HG02885 (cell line): Measurements from ENCODE around the gene INS.

Experiments
- ATAC-seq: cut with Tn5 transposase; IDR thresholded peaks from one replicate; pipeline ENCODE4 v1.9.1; 2021; ENCODE audit warnings: mild to moderate bottlenecking; ENCODE audit not compliant: unreplicated experiment, poor library complexity

INS gene

DNA sequence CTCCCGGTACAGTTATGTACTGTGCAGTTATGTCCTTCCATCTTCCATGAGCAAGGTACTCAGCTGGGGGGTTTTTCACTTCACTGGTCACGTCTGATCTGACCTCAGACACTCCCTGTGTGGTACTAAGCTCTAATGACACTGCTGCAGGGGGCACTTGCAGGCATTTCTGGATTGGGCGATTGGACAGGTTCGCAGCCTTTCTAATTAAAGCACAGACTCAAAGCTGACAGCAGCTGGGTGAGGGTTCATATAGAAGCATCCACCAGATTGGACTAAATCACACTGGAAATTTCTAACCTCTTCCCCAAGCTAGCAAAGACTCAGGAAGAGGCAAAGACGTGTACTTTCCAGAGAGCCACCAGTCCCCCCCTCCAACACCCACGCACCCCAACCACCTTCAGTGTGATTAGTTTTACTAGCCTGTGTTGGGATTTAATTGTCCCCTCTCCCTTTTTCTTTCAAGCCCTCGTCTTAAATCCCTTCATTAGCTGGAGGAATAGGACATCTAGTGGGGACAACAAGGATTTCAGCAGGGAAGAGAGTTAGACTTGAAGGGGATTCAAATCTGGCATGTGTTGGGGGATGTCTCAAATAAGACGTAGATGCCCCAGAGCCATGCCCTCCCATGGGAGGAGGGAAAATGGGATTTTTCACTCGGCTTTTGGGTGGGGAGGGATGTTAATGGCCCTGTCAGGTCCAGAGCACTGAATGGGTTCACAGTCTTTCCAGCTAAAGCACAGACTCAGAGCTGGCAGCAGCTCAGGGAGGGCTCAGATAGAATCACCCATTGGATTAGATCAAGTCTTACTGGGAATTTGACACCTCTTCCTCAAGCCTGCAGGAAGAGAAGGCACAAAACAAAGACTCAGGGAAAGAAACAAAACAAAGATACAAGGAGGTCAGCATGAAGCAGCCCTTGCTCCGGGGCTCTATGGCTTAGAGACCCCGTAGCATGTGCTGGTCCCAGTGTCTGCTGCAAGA lies 10.9 kb downstream of the INS start:
- ATAC-seq: no peak

DNA sequence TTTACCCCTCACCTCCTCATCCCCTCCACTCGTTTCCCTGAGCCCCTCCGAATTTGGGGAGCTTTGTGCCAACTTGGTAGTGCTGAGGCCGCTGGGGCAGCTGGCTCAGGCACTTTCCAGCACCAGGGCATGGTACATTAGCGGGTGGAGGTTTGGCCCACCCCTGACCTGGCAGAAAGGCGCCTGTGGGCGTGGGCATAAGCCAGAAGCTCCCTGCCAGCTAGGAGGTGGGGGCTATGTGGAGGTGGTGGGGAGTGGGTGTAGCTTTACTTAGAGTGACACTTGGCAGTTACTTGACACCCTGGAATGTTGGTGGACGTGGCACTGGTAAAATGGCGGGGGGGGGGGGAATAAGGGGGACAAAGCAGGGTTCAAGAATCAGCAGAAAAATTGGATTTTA lies 11.5 kb downstream of the INS start:
- no peak for ATAC-seq

DNA sequence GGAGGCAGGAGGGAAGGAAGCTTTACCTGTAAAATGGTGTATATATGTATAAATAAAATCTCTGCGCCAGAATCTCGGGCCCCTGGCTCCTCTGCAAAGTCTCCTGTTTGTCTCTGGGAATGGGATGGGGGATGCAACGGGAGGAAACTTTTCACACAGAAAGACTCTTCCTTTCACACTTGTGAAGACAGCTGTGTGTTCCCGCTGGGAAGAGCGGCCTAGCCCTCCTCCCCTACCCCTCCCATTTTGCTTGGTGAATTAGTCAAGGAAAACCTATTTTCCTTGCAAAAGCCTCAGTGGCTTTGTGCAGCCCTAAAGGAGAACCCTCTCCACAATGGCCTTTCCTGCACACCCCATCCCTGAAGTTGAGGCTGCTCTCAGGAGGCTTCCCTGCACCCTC lies 12.4 kb downstream of the INS start:
- ATAC-seq: no peak

DNA sequence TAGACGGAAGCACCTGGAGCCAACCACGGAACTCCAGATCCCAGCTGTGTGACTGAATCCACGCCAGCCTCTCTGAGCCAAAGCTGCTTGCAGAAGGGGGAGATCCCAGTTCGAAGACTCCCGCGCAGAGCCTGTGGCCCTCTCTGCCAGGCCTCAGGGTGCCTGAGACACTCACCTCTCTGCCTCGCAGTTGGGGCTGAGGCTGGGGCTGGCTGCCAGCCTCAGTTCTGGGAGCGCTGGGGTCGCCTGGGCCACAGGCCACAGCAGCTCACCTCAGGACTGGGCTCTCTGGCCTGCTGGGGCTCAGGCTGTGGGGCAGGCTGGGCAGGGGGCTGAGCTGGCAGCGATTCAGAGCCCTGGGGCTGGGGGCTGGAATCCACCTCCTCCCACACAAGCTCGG lies 13.6 kb downstream of the INS start:
- no peak for ATAC-seq

DNA sequence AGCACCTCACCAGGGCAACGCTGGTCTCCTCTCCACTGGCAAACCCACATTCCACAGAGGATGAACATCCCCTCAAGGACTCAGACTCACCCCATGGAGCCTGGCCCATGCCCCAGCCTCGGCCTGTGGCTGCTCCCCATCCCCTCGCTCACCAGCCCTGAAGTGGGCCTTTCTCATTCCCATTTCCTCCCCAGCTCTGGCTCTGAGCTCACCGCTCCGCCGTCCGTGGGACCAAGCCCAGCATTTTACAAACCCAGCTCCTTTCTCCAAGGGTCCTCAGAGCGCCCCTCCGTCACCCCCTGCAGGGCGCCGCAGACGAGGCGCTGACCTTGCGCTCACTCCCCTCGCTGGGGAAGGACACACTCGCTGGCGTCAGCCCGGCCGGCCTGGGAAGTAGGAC lies 15.0 kb downstream of the INS start:
- no peak for ATAC-seq

DNA sequence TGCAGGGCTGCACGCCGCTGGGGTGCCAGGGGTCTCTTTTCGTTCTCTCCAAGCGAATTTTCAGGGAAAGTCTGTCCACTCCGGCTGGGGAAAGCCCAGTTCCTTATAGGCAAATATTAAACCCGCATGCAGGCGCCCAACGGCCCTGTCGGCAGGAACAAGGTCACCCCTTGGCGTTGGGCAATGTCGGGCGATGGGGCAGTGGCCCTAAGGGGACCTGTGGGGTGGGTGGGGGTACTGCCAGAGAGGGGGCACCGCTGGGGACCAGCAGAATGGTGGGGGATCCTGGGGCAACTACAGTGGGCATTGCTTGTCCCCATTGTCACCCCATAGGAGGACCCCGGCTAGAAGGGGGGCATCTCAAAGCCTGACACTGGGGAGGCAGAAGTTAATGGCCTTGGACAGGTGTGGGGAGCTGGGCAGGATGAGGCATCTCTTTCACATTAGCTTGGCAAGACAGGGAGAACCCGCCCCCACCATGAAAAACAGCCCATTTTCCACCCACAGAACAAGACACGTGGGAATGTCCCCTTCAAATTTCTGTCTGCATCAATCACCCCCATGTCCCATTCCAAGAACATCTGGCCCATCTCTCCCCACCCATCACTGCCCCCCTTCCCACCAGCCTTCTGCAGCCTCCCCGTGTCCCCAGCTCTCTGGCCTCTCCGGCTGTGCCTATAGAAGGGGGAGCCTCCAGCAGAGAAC lies 16.3 kb downstream of the INS start:
- ATAC-seq: no peak

DNA sequence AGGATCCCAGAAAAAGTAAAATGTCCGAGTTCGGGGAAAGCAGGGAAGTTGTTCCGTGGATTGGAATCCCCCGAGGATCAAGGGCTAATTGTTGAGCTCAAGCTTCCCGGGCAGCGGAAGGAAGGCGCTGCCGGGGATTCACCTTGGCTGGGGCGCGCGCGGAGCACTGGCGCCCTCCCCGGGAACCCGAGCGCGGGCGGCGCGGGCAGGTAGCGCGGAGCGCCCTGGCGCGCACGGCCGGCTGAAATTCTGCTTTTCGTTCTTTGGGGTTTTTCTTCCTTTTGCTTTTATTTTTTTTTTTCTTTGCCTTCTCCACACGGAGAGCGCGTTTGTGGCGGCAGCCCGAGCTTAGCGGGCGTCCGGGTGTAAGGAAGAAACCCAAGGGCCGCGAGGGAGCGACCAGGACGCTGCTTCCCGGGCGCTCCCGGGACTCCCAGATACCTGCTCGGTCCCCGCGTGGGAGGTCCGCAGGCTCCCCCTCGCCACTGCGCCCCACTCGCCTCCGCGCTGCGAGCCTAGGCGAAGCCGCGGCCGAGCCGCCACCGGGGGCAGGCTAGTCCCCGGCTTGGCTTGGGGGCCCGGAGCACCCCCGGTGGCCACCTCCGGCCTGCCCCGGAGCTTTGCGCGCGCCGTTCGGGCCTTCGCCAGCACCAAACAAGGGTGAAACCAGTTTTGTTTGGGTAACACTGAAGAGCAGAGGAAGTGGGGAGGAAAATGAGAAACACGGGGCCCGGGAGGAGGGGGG lies 17.0 kb downstream of the INS start:
- no peak for ATAC-seq

DNA sequence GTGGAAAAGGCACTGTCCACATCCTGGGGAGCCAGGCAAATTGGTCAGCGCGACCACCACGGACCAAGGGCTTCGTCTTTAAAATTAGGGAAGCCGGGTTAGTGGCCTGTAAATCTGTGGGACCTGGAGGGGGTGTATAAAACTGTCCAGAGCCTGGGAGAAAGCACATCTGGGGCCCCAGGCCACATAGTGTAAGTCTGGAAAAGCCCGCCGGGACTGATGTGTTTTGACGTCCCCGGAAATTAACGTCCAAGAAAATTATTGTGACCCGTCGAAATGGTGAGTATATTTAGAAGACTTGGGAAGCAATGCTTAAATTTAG lies 17.6 kb downstream of the INS start:
- no peak for ATAC-seq

DNA sequence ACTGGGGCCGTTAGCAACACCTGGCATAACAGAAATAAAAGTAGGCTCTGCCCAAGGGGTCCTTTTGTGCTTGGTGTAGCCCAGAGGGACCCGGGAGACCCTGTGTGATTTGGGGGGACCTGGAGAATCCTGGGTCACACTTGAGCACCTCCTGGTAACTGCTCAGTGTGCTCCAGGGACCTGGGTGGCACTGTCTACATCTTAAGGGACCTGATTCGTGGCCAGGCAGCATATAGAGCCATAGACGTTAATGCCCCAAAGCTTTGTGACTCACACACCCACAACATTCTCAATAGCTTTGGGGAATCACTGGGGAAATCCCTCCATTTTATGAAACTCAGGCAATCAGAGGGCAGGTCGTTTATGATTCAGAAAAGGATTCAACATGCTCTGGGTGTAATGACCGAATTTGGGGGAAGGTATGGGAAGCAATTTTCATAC lies 18.2 kb downstream of the INS start:
- ATAC-seq: no peak

DNA sequence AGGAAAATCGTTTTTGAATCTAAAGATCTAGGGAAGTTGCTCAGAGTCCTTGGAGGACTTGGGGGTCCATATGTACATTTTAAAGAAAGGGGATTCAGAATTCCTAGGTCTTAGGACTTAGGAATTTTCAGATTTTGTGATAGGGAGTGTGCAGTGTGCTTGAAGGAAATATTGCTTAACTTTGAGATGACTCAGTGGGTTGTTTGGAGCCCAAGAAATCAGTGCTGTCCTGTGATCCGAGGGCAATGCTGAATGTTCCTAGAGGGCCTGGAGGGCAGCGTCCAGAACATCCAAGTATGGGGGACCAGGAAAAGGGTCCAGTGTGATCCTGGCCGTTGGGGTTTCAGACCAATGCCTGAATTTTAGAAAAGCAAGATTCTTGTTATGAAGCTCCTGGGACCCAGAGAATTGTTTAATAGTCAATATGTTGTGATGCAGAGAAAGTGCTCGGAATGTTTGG lies 18.7 kb downstream of the INS start:
- no peak for ATAC-seq

DNA sequence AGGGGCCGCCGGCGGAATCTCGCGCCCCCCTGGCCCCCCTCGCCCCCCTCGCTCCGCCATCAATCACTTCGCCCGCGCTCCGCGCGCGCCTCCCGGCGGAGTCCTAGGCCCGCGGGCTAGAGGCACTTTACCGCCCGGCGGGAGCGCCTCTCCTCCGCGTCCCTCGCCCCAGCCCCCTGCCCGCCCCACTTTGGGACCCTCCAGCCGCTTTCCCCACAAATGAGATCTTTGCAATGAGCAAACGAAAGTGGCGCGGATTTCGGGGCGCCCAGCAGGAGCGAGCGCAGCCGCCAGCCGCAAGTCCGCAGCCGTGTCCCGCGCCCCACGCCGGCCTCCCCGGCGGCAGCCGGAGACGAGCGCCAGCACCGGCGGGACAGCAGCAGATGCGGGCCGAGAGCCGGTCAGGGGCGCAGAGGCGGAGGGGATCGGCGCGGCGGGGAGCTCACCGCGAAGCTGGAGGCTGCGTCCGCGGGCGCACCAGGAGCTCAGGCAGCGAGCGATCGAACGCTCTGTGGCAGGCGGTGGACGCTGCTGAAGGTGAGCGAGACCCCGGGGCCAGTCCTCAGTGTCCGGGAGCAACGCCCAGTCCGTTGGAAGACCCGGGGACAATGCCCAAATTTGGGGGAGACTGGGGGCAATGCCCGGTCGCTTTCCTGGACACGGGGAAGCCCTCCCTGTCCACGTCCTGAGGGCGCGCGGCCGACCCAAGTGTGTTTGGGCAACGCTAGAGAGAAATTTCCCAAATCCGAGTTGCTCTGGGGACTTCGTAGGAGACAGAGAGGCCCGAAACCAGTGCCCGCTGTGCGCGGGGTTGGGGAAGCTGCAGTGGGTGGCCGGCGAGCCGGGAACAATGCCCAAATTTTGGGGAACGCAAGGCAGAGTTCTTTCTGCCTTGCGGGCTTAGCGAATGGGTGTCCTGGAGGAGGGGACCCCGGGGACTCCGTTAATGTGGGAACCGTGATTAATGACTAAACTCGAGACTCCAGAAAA lies 20.3 kb downstream of the INS start:
- ATAC-seq: no peak

DNA sequence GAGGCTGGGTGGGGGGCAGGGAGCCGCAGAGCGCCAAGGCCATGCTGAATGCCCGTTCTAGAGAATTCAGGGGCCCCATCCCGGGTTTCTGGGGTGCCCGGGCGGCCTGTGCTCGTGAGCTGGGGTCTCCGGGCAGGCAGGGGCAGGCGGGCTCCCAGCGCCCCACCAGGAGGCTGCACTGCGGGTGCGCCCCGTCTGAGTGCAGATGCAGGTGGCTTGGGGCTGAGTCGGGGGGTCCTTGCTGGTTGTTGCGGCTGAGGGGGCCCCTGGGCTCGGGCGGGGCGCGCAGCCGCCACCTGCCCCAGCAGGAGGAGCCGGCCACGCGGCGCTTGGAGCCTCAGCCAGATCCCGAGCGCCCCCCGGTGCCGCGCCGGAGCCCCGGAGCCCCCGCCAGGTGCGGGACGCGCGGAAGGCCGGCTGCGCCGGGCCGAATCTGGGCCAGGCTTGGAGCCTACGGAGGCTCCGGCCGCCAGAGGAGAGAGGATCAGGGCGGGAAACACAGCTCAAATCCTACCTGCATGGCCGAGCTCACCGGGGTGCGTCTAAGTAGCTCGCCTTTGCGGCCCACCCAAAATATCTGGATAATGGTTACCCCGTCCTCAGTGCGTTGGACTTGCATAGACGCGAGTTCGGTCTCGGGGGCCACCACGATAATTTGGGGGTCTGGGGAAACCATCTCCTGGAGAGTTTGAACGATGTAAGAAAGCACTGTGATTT lies 21.2 kb downstream of the INS start:
- no peak for ATAC-seq

DNA sequence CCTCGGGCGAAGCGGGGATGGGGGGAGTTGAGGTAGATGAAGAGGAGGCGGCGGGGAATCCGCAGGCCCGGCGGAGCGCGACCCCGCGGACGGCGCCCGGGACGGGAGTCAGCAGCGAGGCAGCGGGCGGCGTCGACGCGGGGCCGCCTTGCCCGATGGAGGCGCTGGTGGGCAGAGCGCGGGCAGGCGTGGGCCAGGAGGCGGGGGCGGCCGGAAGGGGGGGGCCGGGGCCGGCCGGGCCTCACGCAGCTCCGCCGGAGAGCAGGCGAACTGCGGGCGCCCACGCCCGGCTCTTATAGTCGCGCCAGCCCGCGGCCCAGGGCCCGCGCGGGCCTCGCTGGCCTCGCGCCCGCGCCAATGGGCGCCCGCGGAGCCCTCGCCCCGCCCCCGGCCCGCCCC lies 21.9 kb downstream of the INS start, which contains the start of gene IGF2:
Gene IGF2, minus strand, starts transcription at position 267 of the 399 bp plus-strand sequence. CDS start 3,866 bp downstream, outside the sequence.
- no peak for ATAC-seq

DNA sequence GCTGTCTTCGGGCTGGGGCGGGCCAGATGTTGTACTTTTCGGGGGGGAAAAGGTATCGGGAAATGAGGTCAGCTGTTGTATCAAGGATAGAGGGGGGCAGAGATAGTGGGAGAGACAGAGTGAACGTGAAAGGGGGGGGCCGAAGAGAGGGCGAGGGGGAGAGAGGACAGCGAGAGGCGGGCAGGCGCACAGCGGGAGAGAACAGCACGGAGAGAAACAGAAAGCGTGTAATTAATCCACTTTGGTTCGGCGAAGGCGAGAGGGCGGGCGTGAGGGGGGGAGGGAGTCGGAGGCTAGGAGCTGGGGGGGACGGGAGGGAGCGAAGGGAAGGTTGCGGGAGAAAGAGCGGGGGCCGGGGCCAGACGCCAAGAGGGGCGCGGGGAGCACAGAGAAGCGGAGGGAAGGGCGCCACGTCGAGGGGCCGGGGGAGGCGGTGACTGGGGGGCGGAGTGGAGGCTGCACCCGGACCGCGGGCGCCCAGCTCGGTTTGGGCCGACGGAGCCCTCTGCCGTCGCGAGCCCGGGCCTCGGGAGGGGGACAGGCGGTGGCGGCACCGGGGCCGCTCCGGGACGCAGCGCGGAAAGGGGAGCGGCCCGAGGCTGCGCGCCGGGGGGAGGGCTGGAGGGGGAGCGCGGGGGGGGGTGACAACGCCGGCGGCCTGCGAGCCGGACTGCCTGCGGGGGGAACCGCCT lies 22.4 kb downstream of the INS start:
- no peak for ATAC-seq

DNA sequence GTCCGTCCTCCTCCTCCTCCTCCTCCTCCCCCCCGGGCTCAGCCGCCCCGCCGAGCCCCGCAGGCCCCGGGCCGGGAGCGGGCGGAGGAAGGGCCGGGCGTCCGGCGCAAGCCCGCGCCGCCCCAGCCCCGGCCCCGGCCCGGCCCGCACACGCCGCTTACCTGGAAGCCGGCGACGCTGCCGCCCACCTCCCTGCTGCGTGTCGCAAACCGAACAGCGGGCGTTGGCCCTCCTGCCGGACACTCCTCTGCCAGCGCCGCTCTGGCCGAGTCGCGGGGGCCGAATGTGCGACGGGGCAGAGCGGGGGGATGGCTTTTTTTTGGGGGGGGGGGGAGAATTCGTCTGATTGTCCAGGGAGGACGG lies 23.0 kb downstream of the INS start:
- ATAC-seq: no peak

DNA sequence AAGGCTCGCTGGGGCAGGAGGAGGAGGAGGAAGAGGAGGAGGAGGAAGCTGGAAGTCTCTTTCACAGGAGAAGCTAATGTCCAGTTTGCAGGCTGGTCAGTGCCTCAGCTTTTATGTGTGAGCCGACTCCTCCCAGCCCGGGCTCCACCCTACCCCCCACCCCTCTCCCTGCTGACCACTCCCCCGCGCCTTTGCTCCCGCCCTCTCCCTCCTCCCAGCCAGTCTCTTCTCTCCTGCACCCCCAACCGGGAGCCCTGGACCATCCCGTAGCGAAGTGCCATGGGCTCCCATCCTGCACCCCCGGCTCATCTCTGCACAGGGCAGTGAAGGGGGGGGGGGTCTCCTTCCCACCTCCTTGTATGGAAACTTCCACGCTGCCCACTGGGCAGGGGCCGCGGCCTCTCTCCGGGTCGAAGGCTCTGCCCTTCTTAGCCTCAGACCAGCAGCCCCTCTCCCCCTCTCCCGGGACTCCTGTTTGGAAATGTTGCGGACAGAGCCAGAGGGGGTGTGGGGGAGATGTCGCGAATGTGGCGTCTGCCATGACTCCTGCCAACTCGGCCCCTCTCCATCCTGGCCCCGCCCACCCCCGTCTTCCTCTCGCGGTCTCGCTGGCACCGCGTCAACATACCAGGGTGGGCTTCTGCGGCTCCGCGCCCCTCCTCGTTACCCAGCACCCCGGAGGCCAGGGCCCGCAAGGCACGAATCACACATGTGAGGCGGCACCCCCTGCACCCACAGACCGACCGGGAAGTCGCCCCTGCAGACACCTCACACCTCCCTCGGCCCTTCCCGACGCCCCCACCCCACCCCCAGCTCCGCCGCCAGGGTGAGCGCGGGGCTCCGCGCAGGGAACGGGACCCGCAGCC lies 23.6 kb downstream of the INS start:
- no peak for ATAC-seq

DNA sequence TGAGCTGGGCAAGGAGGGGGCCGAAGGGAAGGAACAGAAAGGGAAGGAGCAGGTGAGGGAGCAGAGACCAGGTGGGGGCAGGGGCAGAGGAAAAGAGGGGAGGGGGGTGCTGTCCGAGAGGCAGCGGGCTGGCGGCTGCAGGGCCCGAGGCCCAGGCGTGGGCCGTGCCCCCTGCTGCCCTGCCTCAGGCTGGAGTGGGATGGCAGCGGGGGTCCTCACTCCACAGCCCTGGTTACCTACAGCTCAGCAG lies 24.1 kb downstream of the INS start:
- ATAC-seq: no peak
